ENCODE data around the gene ZC3H11A.
"Not testable (repeated sequence)": the region's sequence is repeated elsewhere in the genome, so short reads cannot be mapped to it uniquely, and the experiment has no call there.

Gene ZC3H11A

GRCh38 chr1:203754455-203754864, 41.0 kb upstream of the ZC3H11A start:
- no peak overlapping the region for H3K27ac ChIP-seq

GRCh38 chr1:203756036-203756435, 39.4 kb upstream of the ZC3H11A start:
- no peak overlapping the region for H3K4me3 ChIP-seq (IDR thresholded peaks at IDR 0.05; ENCODE audit: insufficient read depth, low read depth, low read length)
- no peaks in the 10 kb centered on the region for H3K79me2 ChIP-seq (ENCODE audit: insufficient read depth, low read depth)
- no peak overlapping the region for H2AFZ ChIP-seq (ENCODE audit: low read depth)
- no peaks in the 10 kb centered on the region for H3K36me3 ChIP-seq (ENCODE audit: insufficient read depth)
- H3K27me3 ChIP-seq (ENCODE audit: insufficient read depth, low read depth) = no peaks in the 10 kb centered on the region
- H3K4me1 ChIP-seq (ENCODE audit: low read depth, poor library complexity, severe bottlenecking) = no peaks in the 10 kb centered on the region
- H4K20me1 ChIP-seq (ENCODE audit: insufficient read depth) = no peaks in the 10 kb centered on the region
- no peak overlapping the region for H3K27ac ChIP-seq
- no peak overlapping the region for H3K9ac ChIP-seq
- TF ChIP-seq CTCF (conservative IDR thresholded peaks at IDR 0.05; ENCODE audit: low read depth, low read length) = no peak
- H3K4me2 ChIP-seq = no peak overlapping the region

More at GRCh38 chr1:203754455-203754864, 41.0 kb upstream of the ZC3H11A start:
- H3K4me1 ChIP-seq (ENCODE audit: low read depth, poor library complexity, severe bottlenecking) = no peaks in the 10 kb centered on the region
- H3K4me2 ChIP-seq = no peak overlapping the region
- no peaks in the 10 kb centered on the region for H4K20me1 ChIP-seq (ENCODE audit: insufficient read depth)
- no peaks in the 10 kb centered on the region for H3K27me3 ChIP-seq (ENCODE audit: insufficient read depth, low read depth)
- TF ChIP-seq CTCF (conservative IDR thresholded peaks at IDR 0.05; ENCODE audit: low read depth, low read length) = no peak
- no peaks in the 10 kb centered on the region for H3K79me2 ChIP-seq (ENCODE audit: insufficient read depth, low read depth)
- H2AFZ ChIP-seq (ENCODE audit: low read depth) = no peak overlapping the region; the same call in 1 of the 2 replicates
- no peak overlapping the region for H3K4me3 ChIP-seq (IDR thresholded peaks at IDR 0.05; ENCODE audit: insufficient read depth, low read depth, low read length)
- no peaks in the 10 kb centered on the region for H3K36me3 ChIP-seq (ENCODE audit: insufficient read depth)
- no peak overlapping the region for H3K9ac ChIP-seq

GRCh38 chr1:203758749-203759148, 36.7 kb upstream of the ZC3H11A start:
- not testable (repeated sequence) for H2AFZ ChIP-seq (ENCODE audit: low read depth); H3K79me2 ChIP-seq (ENCODE audit: insufficient read depth, low read depth); H3K36me3 ChIP-seq (ENCODE audit: insufficient read depth); H3K27me3 ChIP-seq (ENCODE audit: insufficient read depth, low read depth); H4K20me1 ChIP-seq (ENCODE audit: insufficient read depth); H3K4me3 ChIP-seq (IDR thresholded peaks at IDR 0.05; ENCODE audit: insufficient read depth, low read depth, low read length); H3K9ac ChIP-seq; H3K4me1 ChIP-seq (ENCODE audit: low read depth, poor library complexity, severe bottlenecking); H3K4me2 ChIP-seq; H3K27ac ChIP-seq

- no peaks in the 10 kb centered on the region for H4K20me1 ChIP-seq (ENCODE audit: insufficient read depth)
- H3K27me3 ChIP-seq (ENCODE audit: insufficient read depth, low read depth) = no peaks in the 10 kb centered on the region
- H3K4me3 ChIP-seq (IDR thresholded peaks at IDR 0.05; ENCODE audit: insufficient read depth, low read depth, low read length) = no peak overlapping the region
- no peak overlapping the region for H2AFZ ChIP-seq (ENCODE audit: low read depth)
- H3K9ac ChIP-seq = no peak overlapping the region
- TF ChIP-seq CTCF (conservative IDR thresholded peaks at IDR 0.05; ENCODE audit: low read depth, low read length) = no peak
- no peak overlapping the region for H3K27ac ChIP-seq
- no peak overlapping the region for H3K4me2 ChIP-seq
- H3K36me3 ChIP-seq (ENCODE audit: insufficient read depth) = no peaks in the 10 kb centered on the region
- H3K4me1 ChIP-seq (ENCODE audit: low read depth, poor library complexity, severe bottlenecking) = peaks cover 16% of the 10 kb centered on the region
- H3K79me2 ChIP-seq (ENCODE audit: insufficient read depth, low read depth) = no peaks in the 10 kb centered on the region
Observed at GRCh38 chr1:203760506-203760905, 34.9 kb upstream of the ZC3H11A start.

GRCh38 chr1:203761958-203762357, 33.5 kb upstream of the ZC3H11A start:
- H4K20me1 ChIP-seq (ENCODE audit: insufficient read depth); H3K36me3 ChIP-seq (ENCODE audit: insufficient read depth); H3K27ac ChIP-seq; H3K4me3 ChIP-seq (IDR thresholded peaks at IDR 0.05; ENCODE audit: insufficient read depth, low read depth, low read length); H3K79me2 ChIP-seq (ENCODE audit: insufficient read depth, low read depth); H3K4me2 ChIP-seq; H3K27me3 ChIP-seq (ENCODE audit: insufficient read depth, low read depth); H2AFZ ChIP-seq (ENCODE audit: low read depth); H3K9ac ChIP-seq: not testable (repeated sequence)
- peaks cover 21% of the 10 kb centered on the region for H3K4me1 ChIP-seq (ENCODE audit: low read depth, poor library complexity, severe bottlenecking)
